Measurements from ENCODE around the gene CNTN2.

Gene CNTN2

DNA sequence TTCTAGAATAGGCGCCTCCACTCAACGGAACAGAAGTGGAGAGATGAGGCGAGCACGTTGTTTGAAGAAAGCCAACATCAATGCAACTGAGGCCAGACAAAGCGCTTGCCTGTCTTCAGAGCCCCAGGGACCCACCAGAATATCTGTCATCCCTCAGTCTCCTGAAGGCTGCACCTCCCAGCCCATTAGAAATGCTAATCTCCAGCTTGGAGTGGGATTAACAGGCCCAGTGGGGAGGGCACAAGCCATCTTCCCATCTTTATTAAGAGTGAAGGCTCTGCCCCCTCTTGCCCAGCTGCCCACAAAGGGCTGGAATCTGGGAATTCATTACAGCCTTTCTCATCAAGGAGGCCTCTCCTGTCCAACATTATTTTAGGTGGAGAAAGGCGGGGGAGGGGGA is 16.8 kb upstream of the CNTN2 start:
- peaks cover 62% of the 10 kb centered on the region for H3K27me3 ChIP-seq (ENCODE audit: control insufficient read depth, insufficient read depth, low read length)
- no peak overlapping the region for H3K4me3 ChIP-seq (ENCODE audit: low read length)
- no peaks in the 10 kb centered on the region for H3K9me3 ChIP-seq (replicated peaks; ENCODE audit: low read length)
- no peaks in the 10 kb centered on the region for H3K4me1 ChIP-seq (ENCODE audit: control insufficient read depth, insufficient read depth, low read length)
- no peak overlapping the region for H3K4me2 ChIP-seq (ENCODE audit: low read length)
- no peaks in the 10 kb centered on the region for H3K36me3 ChIP-seq (ENCODE audit: insufficient read depth, low read length)
- H3K9ac ChIP-seq (ENCODE audit: low read depth, low read length): no peak overlapping the region

DNA sequence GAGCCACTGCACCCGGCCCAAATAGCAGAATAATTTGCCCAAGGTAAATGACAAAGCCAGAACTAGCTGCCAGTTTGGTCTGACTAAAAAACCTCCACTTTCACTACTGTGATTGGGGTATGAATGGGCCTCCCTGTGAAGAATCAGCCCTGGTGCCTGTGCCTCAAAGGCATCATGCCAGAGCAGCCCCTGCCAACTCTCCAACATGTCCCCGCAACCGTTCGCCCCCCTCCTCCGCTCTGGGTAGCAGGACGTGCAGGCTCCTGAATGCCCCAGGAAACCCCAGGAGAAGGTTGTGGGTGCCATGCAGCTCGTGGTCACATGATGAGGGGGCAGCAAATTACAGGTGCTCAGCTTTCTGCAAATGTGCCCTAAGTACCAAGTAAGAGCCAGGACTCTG is 14.6 kb upstream of the CNTN2 start:
- Histone ChIP-seq H3K4me3 (ENCODE audit: low read length) (no peak overlapping the region), H3K4me1 (ENCODE audit: control insufficient read depth, insufficient read depth, low read length) (no peaks in the 10 kb centered on the region), H3K4me2 (ENCODE audit: low read length) (no peak overlapping the region), H3K36me3 (ENCODE audit: insufficient read depth, low read length) (no peaks in the 10 kb centered on the region), H3K27me3 (ENCODE audit: control insufficient read depth, insufficient read depth, low read length) (peaks cover 60% of the 10 kb centered on the region), H3K9me3 (replicated peaks; ENCODE audit: low read length) (no peaks in the 10 kb centered on the region), H3K9ac (ENCODE audit: low read depth, low read length) (no peak overlapping the region)

DNA sequence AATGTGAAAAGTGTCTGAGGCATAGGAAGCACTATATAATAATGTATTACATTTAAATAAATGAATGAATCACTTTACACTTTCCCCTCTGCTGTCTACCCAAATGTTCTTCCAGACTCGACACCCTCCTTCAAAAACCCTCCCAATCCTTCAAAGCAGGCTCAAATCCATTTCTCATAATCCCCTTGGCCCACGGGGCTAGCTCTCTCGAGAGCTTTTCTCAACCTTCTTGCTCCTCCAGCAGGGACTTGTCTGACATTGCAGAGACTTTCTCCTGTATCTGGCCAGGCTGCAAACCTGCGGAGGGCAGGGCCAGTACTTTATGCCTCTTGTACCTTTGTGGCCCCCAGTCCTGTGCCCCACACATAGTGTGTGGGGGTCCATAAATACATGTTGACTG is 14.1 kb upstream of the CNTN2 start:
- Histone ChIP-seq H3K27me3 (ENCODE audit: control insufficient read depth, insufficient read depth, low read length) (peaks cover 64% of the 10 kb centered on the region), H3K4me3 (ENCODE audit: low read length) (no peak overlapping the region), H3K9ac (ENCODE audit: low read depth, low read length) (no peak overlapping the region), H3K4me2 (ENCODE audit: low read length) (no peak overlapping the region), H3K9me3 (replicated peaks; ENCODE audit: low read length) (no peaks in the 10 kb centered on the region), H3K4me1 (ENCODE audit: control insufficient read depth, insufficient read depth, low read length) (no peaks in the 10 kb centered on the region), H3K36me3 (ENCODE audit: insufficient read depth, low read length) (no peaks in the 10 kb centered on the region)

DNA sequence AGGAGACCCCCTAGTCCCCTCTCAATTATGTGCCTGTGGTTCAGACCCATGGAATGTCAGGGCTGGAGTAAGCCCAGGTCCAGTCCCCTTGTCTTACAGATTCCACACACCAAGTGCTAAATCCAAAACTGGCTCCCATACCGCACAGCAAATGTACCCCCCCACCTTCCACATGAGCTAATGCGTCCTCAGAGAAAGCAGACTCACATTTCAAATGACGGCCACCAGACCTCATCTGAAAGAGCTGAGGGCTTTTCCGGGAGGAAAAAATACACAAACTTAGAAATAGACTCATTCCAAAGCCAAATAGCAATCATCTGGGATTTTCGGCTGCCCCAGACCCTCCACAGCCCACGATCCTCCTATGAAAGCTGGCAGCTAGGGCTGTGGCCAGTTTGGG is 12.8 kb upstream of the CNTN2 start:
- peaks cover 66% of the 10 kb centered on the region for H3K27me3 ChIP-seq (ENCODE audit: control insufficient read depth, insufficient read depth, low read length)
- H3K9me3 ChIP-seq (replicated peaks; ENCODE audit: low read length): no peaks in the 10 kb centered on the region
- H3K36me3 ChIP-seq (ENCODE audit: insufficient read depth, low read length): no peaks in the 10 kb centered on the region
- no peak overlapping the region for H3K4me2 ChIP-seq (ENCODE audit: low read length)
- H3K4me1 ChIP-seq (ENCODE audit: control insufficient read depth, insufficient read depth, low read length): no peaks in the 10 kb centered on the region
- H3K4me3 ChIP-seq (ENCODE audit: low read length): no peak overlapping the region
- H3K9ac ChIP-seq (ENCODE audit: low read depth, low read length): no peak overlapping the region

DNA sequence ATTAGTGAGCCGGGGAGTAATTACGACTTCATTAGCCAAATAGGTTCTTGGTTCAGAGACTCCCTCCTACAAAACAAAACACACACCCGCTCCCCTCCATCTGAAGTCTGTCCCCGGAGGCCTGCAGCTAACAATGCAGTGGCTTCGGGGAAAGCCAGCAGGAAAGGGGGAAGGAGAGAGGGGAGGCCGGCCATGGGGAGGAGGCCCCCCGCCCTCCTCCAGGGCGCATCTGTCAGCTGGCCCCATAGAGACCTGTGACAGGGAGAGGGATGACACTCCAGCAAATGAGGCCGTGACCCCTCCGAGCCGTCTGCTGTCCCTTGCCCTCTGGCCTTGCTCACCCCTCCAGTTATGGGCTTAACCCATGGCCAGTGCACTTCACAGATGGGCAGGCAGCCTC is 12.1 kb upstream of the CNTN2 start:
- Histone ChIP-seq H3K27me3 (ENCODE audit: control insufficient read depth, insufficient read depth, low read length) (peaks cover 69% of the 10 kb centered on the region), H3K4me1 (ENCODE audit: control insufficient read depth, insufficient read depth, low read length) (no peaks in the 10 kb centered on the region), H3K9ac (ENCODE audit: low read depth, low read length) (no peak overlapping the region), H3K4me3 (ENCODE audit: low read length) (no peak overlapping the region), H3K9me3 (replicated peaks; ENCODE audit: low read length) (no peaks in the 10 kb centered on the region), H3K36me3 (ENCODE audit: insufficient read depth, low read length) (no peaks in the 10 kb centered on the region), H3K4me2 (ENCODE audit: low read length) (no peak overlapping the region)

DNA sequence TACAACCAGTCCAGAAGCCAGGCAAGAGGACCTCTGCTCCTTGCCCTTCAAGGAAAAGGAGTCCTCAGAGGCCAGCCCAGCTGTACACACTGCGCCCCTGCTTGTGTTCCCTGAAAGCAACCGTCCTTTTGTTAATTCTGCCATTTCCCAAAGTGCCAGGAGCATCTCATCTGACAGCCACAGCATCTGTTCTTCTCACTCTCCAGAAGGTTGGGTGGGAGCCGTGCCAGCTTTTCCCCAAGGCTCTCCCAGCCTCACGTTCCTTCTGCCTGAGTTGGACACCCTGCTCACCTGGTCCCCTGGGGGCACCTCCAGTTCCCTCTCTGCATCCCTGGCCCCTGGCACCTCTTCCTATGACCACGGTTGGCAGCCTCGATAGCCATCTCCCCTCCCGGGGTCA is 10.5 kb upstream of the CNTN2 start:
- Histone ChIP-seq H3K9ac (ENCODE audit: low read depth, low read length) (no peak overlapping the region), H3K9me3 (replicated peaks; ENCODE audit: low read length) (no peaks in the 10 kb centered on the region), H3K4me1 (ENCODE audit: control insufficient read depth, insufficient read depth, low read length) (no peaks in the 10 kb centered on the region), H3K36me3 (ENCODE audit: insufficient read depth, low read length) (no peaks in the 10 kb centered on the region), H3K4me2 (ENCODE audit: low read length) (no peak overlapping the region), H3K27me3 (ENCODE audit: control insufficient read depth, insufficient read depth, low read length) (peaks cover 73% of the 10 kb centered on the region), H3K4me3 (ENCODE audit: low read length) (no peak overlapping the region)

DNA sequence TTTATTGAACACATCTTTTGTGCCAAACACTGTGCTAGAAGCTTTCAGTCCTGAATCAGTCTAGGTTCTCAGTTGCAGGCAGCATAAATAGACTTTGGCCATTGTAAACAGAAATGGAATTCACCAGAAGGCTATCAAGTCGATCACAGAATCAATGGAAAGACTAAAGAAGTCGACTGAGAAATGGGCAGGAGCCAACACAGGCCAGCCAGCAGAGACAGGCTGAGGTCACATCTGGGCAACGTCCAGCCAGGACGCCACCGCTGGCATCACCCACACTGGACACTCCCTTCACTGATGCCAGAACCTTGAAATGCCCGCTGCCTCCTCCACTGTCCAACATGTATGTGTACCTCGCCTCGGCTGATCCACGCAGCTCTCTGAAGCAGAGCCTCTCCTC is 5.5 kb upstream of the CNTN2 start:
- peaks cover 85% of the 10 kb centered on the region for H3K27me3 ChIP-seq (ENCODE audit: control insufficient read depth, insufficient read depth, low read length)
- H3K36me3 ChIP-seq (ENCODE audit: insufficient read depth, low read length): no peaks in the 10 kb centered on the region
- H3K4me2 ChIP-seq (ENCODE audit: low read length): no peak overlapping the region
- H3K4me1 ChIP-seq (ENCODE audit: control insufficient read depth, insufficient read depth, low read length): no peaks in the 10 kb centered on the region
- no peaks in the 10 kb centered on the region for H3K9me3 ChIP-seq (replicated peaks; ENCODE audit: low read length)
- H3K4me3 ChIP-seq (ENCODE audit: low read length): no peak overlapping the region
- H3K9ac ChIP-seq (ENCODE audit: low read depth, low read length): no peak overlapping the region

DNA sequence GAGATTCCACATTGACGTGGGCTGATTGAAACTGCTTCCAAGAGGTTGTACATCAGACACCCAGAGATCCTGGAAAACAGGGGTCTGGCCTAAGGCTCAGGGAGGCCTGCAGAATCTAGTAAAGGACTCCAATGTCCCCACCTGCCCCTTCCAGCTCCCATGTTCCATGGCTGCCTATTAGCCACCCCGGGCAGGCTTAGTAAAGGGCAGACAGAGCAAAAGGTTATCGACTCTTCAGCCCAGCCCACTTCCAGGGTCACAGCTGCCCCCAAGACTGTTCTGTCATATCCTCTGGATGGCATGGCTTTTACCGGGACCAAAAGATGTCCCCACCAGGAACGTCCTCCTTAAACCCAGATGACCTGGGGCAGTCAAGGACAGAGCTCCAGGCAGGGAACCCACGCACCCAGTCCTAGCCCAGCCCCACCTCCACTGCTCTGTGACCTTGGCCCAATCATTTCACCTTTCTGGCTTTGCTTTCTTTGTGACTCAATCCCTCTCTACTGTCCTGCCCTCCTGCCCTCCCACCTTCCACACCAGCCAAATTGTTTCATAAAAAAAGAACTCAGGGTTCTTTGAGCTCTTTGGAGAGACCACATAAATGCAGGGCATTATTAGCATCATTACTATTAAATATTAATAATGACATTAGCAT is 4.8 kb upstream of the CNTN2 start:
- H3K4me1 ChIP-seq (ENCODE audit: control insufficient read depth, insufficient read depth, low read length): no peaks in the 10 kb centered on the region
- no peak overlapping the region for H3K9ac ChIP-seq (ENCODE audit: low read depth, low read length)
- no peaks in the 10 kb centered on the region for H3K36me3 ChIP-seq (ENCODE audit: insufficient read depth, low read length)
- H3K9me3 ChIP-seq (replicated peaks; ENCODE audit: low read length): no peaks in the 10 kb centered on the region
- H3K4me3 ChIP-seq (ENCODE audit: low read length): no peak overlapping the region
- H3K4me2 ChIP-seq (ENCODE audit: low read length): no peak overlapping the region
- H3K27me3 ChIP-seq (ENCODE audit: control insufficient read depth, insufficient read depth, low read length): peaks cover 84% of the 10 kb centered on the region

DNA sequence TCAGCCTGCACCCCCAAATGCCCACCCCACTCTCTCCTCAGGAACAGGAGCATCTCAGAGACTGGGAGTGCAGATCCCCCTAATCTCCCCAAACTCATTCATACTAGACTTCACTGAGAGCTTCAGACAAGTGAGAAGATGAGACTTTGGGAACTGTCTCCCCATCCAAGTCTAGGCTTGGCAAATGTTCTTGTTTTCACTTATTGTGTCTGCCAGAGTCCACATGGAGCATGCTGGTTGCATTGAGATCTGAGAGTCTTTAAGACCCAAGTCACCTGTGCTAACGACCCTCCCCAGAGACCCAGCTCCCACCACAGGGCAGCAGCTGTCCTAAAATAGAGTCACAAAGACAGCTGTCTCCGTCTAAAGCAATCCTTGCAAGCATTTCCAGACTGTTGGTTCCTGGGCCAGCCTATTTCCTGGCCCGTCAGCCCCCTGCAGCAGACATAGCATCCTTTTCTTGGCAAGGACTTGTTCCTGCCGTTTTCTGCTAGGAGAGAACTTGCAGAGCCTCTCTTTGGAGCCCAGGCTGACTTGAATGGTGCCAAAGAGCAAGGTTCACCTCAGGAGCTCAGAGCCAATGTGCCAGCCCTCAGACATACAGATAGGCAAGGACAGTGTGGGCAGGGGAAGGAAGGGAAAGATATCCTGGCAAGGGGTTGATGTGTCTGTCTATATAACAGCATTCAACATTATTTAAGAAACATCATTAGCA is 1.9 kb upstream of the CNTN2 start:
- H3K4me3 ChIP-seq (ENCODE audit: low read length): no peak overlapping the region
- H3K36me3 ChIP-seq (ENCODE audit: insufficient read depth, low read length): no peaks in the 10 kb centered on the region
- no peak overlapping the region for H3K9ac ChIP-seq (ENCODE audit: low read depth, low read length)
- H3K4me1 ChIP-seq (ENCODE audit: control insufficient read depth, insufficient read depth, low read length): no peaks in the 10 kb centered on the region
- H3K27me3 ChIP-seq (ENCODE audit: control insufficient read depth, insufficient read depth, low read length): peaks cover 95% of the 10 kb centered on the region
- H3K9me3 ChIP-seq (replicated peaks; ENCODE audit: low read length): no peaks in the 10 kb centered on the region
- no peak overlapping the region for H3K4me2 ChIP-seq (ENCODE audit: low read length)

DNA sequence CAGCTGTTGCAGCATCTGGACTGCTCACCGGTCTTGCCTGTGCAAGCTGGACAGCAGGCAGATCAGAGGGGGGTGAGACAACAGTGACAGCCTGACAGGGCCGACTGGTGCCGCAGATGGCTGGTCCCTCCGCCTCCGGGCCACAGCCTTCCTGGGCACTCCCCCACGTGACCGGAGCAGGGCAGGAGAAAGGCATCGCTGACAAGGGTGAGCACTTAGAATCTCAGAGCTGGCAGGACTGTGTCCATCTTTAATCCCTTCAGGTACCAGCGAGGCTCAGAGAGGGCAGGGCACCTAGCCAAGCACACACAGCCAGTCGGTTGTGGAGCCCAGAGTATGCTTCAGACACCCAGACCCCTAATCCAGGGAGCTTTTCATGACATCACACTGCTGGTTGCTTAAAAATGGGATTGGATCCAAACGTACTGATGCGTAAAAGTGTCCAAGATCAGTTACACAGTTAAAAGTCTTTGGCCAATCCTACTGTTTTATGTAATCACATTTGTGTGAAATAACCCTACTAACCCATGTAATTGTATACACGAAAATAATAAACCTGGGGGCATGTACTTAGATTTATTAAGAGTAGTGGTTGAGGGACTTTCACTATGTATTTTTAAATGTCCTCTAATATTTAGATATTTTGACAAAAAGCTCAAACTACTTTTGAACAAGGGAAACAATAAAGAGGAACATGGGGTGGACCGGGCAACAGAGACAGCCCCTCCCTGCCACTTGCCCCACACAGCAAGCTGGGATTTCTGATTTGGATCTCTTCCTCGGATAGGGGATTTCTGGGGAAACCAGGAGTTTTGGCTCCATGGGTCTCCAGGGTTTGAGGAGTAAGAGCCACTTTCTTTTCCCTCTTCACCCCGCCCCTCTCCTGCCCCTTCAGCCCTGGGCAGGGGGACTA is 758 bp upstream of the CNTN2 start:
- Histone ChIP-seq H3K27me3 (ENCODE audit: control insufficient read depth, insufficient read depth, low read length) (peaks cover 96% of the 10 kb centered on the region), H3K36me3 (ENCODE audit: insufficient read depth, low read length) (no peaks in the 10 kb centered on the region), H3K4me2 (ENCODE audit: low read length) (no peak overlapping the region), H3K9ac (ENCODE audit: low read depth, low read length) (no peak overlapping the region), H3K9me3 (replicated peaks; ENCODE audit: low read length) (no peaks in the 10 kb centered on the region), H3K4me1 (ENCODE audit: control insufficient read depth, insufficient read depth, low read length) (no peaks in the 10 kb centered on the region), H3K4me3 (ENCODE audit: low read length) (no peak overlapping the region)

DNA sequence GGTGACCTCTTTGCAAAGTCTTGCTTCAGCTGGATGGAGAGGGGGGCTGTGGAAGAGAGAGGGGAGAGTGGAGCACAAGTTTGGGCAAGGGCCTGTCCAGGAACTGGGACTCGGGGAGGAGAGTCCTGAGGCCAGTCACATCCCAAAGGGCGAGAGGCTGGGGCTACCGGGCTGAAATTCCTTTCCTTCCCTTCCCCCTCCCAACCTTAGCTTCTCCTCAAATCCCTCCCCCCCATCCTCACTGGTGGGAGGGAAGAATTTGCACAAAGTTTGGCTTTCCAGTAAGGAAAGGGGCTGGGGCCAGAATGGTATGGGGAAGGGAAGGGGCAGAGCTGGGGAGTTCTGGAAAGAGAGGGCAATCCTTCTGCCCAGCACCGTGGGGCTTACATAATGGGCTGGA is 854 bp downstream of the CNTN2 start:
- Histone ChIP-seq H3K4me1 (ENCODE audit: control insufficient read depth, insufficient read depth, low read length) (no peaks in the 10 kb centered on the region), H3K9ac (ENCODE audit: low read depth, low read length) (no peak overlapping the region), H3K9me3 (replicated peaks; ENCODE audit: low read length) (no peaks in the 10 kb centered on the region), H3K4me3 (ENCODE audit: low read length) (no peak overlapping the region), H3K36me3 (ENCODE audit: insufficient read depth, low read length) (no peaks in the 10 kb centered on the region), H3K27me3 (ENCODE audit: control insufficient read depth, insufficient read depth, low read length) (peaks cover 97% of the 10 kb centered on the region), H3K4me2 (ENCODE audit: low read length) (no peak overlapping the region)
